Right hindlimb (tissue), 1 donor: Measurements from ENCODE around the gene STS.

Experiments
- DNase-seq: peaks from one replicate; pipeline ENCODE4 v3.0.0-alpha.2; 2018

The STS gene

GRCh38 chrX:7184816-7185215 is 37.3 kb downstream of the STS start:
- DNase-seq, result no peak

GRCh38 chrX:7188672-7189071 is 41.2 kb downstream of the STS start:
- DNase-seq, result no peak

- DNase-seq, result no peak
These were observed 42.6 kb downstream of the STS start for GRCh38 chrX:7190157-7190556.

GRCh38 chrX:7191681-7192110 is 44.2 kb downstream of the STS start:
- no peak for DNase-seq

- no peak for DNase-seq
These were observed 45.4 kb downstream of the STS start for GRCh38 chrX:7192871-7193270.

- DNase-seq, result no peak
These were observed 47.1 kb downstream of the STS start for GRCh38 chrX:7194606-7195005.
